ENCODE measurements around the gene USP6NL. TPM values are rescaled to one million over a fixed set of nuclear protein-coding genes. Genes with fewer than 3 reads are reported as not detected.
A peak's percentile ranks its signal among the peaks of the same experiment; 100 is the strongest.

Gene USP6NL
- total and polyA plus RNA-seq, 10 of the 15 experiments (the other 5 are each of a cell fraction or from before 2014, with no cell fraction given): 4.0 to 27.7 (median 18.2) TPM

DNA sequence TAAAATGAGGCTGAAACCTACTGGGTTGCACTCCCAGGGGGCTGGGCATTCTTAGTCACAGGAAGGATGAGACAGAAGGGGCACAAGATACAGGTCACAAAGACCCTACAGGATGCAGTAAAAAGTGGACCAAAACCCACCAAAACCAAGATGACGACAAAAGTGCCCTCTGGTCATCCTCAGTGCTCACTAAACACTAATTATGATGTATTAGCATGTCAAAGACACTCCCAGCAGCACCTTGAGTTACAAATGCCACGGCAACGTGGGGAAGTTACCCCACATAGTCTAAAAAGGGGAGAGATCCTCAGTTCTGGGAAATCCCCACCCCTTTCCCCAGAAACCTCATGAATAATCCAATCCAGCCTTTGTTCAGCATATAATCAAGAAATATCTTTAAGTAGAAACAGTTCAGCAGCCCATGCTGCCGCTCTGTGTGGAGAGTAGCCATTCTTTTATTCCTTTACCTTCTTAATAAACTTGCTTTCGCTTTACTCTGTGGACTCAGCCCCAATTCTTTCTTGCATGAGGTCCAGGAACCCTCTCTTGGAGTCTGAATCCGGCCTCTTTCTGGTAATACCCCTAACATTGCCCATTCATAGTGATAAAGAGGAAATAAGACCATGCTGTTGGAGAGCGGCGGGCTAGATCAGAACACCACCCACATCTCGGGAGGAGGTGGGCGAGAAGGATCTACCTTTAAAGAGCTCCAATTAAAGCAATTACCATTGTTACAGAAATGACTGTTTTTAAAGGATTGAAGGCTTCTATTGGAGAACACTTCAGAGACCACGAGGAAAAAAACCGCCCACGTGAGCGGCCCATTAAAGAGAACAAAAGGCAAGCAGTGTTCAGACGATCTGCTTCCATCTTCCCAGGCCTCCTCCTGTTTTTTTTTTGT, 170.9 kb downstream of the USP6NL start (continued):
- TF ChIP-seq SKIL (IDR thresholded peaks at IDR 0.05; ENCODE audit: low read depth, poor library complexity, severe bottlenecking): no peak
- TF ChIP-seq ZNF24 (IDR thresholded peaks at IDR 0.05): no peak
- TF ChIP-seq YY1 (IDR thresholded peaks at IDR 0.05; ENCODE audit: low read depth, low read length): no peak
- no peak for TF ChIP-seq NFYA (IDR thresholded peaks at IDR 0.05; ENCODE audit: borderline replicate concordance, low read depth, low read length)
- peak; percentile 33; the same call in 1 of the 2 replicates for TF ChIP-seq NFIC (IDR thresholded peaks at IDR 0.05; ENCODE audit: low read depth, low read length)
- no peak for TF ChIP-seq SIX5 (IDR thresholded peaks at IDR 0.05; ENCODE audit: low read depth, low read length, severe bottlenecking)
- TF ChIP-seq NKRF (conservative IDR thresholded peaks at IDR 0.05): no peak
- peak; percentile 57; the same call in 1 of the 2 replicates for TF ChIP-seq JUNB (IDR thresholded peaks at IDR 0.05)
- no peak for TF ChIP-seq MXI1 (IDR thresholded peaks at IDR 0.05; ENCODE audit: low read depth, low read length)
- TF ChIP-seq TBL1XR1 (IDR thresholded peaks at IDR 0.05; ENCODE audit: low read depth, low read length): no peak
- no peak for TF ChIP-seq POU2F2 (IDR thresholded peaks at IDR 0.05; ENCODE audit: borderline replicate concordance, low read depth, low read length)
- TF ChIP-seq CBFB (IDR thresholded peaks at IDR 0.05; ENCODE audit: low read depth): no peak
- peak in 1 of 2 experiments; percentile 30; a peak in 2 of 4 replicates for TF ChIP-seq IKZF2 (IDR thresholded peaks at IDR 0.05)
- TF ChIP-seq IRF4 (IDR thresholded peaks at IDR 0.05; ENCODE audit: low read depth, low read length): peak; percentile 39; the same call in 1 of the 2 replicates
- TF ChIP-seq CREM (IDR thresholded peaks at IDR 0.05; ENCODE audit: low read depth): no peak
- TF ChIP-seq FOXK2 (IDR thresholded peaks at IDR 0.05): no peak
- TF ChIP-seq ESRRA (IDR thresholded peaks at IDR 0.05; ENCODE audit: low read length): no peak
- no peak for TF ChIP-seq KAT2A (conservative IDR thresholded peaks at IDR 0.05; ENCODE audit: control insufficient read depth, low read depth, low read length)
- TF ChIP-seq RAD21 (IDR thresholded peaks at IDR 0.05; ENCODE audit: insufficient read depth, low read depth, low read length): no peak
- no peak for TF ChIP-seq RFX5 (IDR thresholded peaks at IDR 0.05; ENCODE audit: low read depth, low read length)
- TF ChIP-seq SREBF2 (IDR thresholded peaks at IDR 0.05; ENCODE audit: low read length): no peak
- TF ChIP-seq STAT1 (conservative IDR thresholded peaks at IDR 0.05): no peak
- TF ChIP-seq KDM1A (IDR thresholded peaks at IDR 0.05; ENCODE audit: borderline replicate concordance): no peak
- TF ChIP-seq SIN3A (IDR thresholded peaks at IDR 0.05; ENCODE audit: low read depth, low read length): no peak
- TF ChIP-seq CREB1 (IDR thresholded peaks at IDR 0.05; ENCODE audit: low read depth): peak; percentile 92
- TF ChIP-seq EP300 (IDR thresholded peaks at IDR 0.05; ENCODE audit: borderline replicate concordance in 1 of 2, control insufficient read depth in 1 of 2, low read depth in 2 of 2, low read length in 2 of 2): peak in 1 of 2 experiments; percentile 3; a peak in 1 of 4 replicates
- no peak for TF ChIP-seq CEBPB (IDR thresholded peaks at IDR 0.05; ENCODE audit: borderline replicate concordance in 1 of 2, low read depth in 2 of 2, low read length in 2 of 2)
- no peak for TF ChIP-seq LARP7 (IDR thresholded peaks at IDR 0.05)
- TF ChIP-seq GATAD2B (conservative IDR thresholded peaks at IDR 0.05; ENCODE audit: low read depth): no peak

All from GM12878 (cell line).